Stomach (tissue), 9 donors: ENCODE results near the gene CMTM4. TPM values are rescaled to one million over a fixed set of nuclear protein-coding genes. Genes with fewer than 3 reads are reported as not detected.

Experiments used
- DNase-seq, 2 donors: peaks; one replicate each; pipeline versions ENCODE4 v3.0.0 to v3.0.0-alpha.2; 2013 to 2019
- H3K27ac ChIP-seq, 5 donors: fragments of 200-600 bp in 4 of 5; sonication (generic) in 4 of 5; one replicate each; pipeline ENCODE4 v1.5.1; 2013 to 2019; ENCODE audit warnings: mild to moderate bottlenecking in 1 of 5, moderate library complexity in 1 of 5
- H3K27me3 ChIP-seq, 3 donors: fragments of 200-600 bp; sonication (generic); one replicate each; pipeline ENCODE4 v1.5.1; 2017 to 2019; ENCODE audit warnings: mixed run types in 1 of 3
- H3K36me3 ChIP-seq, 4 donors: fragments of 200-600 bp; sonication (generic); 1 replicate in 3 of 4; 2 replicates in 1 of 4; pipeline ENCODE4 v1.5.1; 2016 to 2019
- H3K4me1 ChIP-seq, 4 donors: fragments of 200-600 bp; sonication (generic); one replicate each; pipeline ENCODE4 v1.5.1; 2016 to 2019
- H3K4me3 ChIP-seq, 4 donors: fragments of 200-600 bp; sonication (generic) in 3 of 4; one replicate each; pipeline ENCODE4 v1.5.1; 2016 to 2019; ENCODE audit warnings: mild to moderate bottlenecking in 1 of 4
- H3K9me3 ChIP-seq, 4 donors: fragments of 200-600 bp; sonication (generic); one replicate each; pipeline ENCODE4 v1.5.1; 2016 to 2019
- EP300 ChIP-seq: sonication (generic); formaldehyde crosslinking; IDR thresholded peaks from one replicate; pipeline ENCODE4 v1.6.1; 2017; ENCODE audit warnings: antibody characterized with exemption
- POLR2A ChIP-seq, 4 donors: fragments of 450-650 bp; IDR thresholded peaks; one replicate each; pipeline ENCODE4 v1.6.1; 2016; ENCODE audit warnings: antibody characterized with exemption in 4 of 4, control low read depth in 2 of 4, mild to moderate bottlenecking in 1 of 4, moderate library complexity in 1 of 4
- POLR2AphosphoS5 ChIP-seq, 3 donors: sonication (generic); formaldehyde crosslinking; IDR thresholded peaks; one replicate each; pipeline ENCODE4 v1.6.1; 2016; ENCODE audit warnings: antibody characterized with exemption in 3 of 3
- WGBS, 5 donors: extraction: QIAGEN DNeasy Blood & Tissue Kit in 3 of 5; methylation state at CpG; one replicate each; pipeline versions ENCODE4 v1.1.5 to v1.1.7; 2013 to 2018; 5-methylcytosine and 5-hydroxymethylcytosine counted together
- intact Hi-C: fragments of 100-400 bp; cut with DNase I; formaldehyde crosslinking; loops from one replicate; pipeline ENCODE4 v1.15.1; 2023; ENCODE audit warnings: low total_unique reads
- polyA plus RNA-seq, 3 donors: library from polyadenylated mRNA; stranded (reverse); fragments of 200-250 nt; gene quantifications; one replicate each; pipeline ENCODE4 v1.2.3, GENCODE V29; 2013
- total RNA-seq, 5 donors: library from RNA; depleted of rRNA; stranded (reverse); fragments of >200 nt; gene quantifications; one replicate each; pipeline versions ENCODE4 v1.1.0 to v1.2.3, GENCODE V29; 2014 to 2016
- TF ChIP-seq, protein P1 (sequence below), 7 experiments: fragments of 450-650 bp in 4 of 7; fragments of 200-600 bp in 3 of 7; sonication (generic) in 3 of 7; IDR thresholded peaks; one replicate each; pipeline ENCODE4 v1.5.1; 2016 to 2019; ENCODE audit warnings: antibody characterized with exemption in 7 of 7, control low read depth in 2 of 7, mild to moderate bottlenecking in 1 of 7
- donor health status: healthy with polysubstance abuse.
- donor health status: Bipolar disorder and iron deficiency.
- donor health status: healthy.

CMTM4 gene
- total and polyA plus RNA-seq, 8 donors = 10.5 to 244 (median 42.1) TPM

DNA sequence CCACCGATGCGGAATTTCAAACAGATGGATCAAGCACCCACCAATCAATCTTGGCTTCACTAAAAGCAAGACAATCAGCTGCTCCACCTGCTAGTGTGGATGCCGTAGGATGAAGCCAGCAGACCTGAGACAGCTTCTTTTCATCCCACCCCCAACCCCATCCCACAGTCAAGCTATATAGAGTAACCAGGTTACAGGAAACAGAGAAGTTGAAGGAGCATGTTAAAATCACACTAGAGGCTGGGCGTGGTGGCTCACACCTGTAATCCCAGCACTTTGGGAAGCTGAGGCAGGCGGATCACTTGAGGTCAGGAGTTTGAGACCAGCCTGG, 37.7 kb downstream of the CMTM4 start:
- Histone ChIP-seq H3K4me1 (peaks cover 17 to 51% (median 29%) of the 10 kb centered on the region in 4 donors), H3K4me3 (no peak overlapping the region), H3K36me3 (no peaks in the 10 kb centered on the region), H3K9me3 (no peaks in the 10 kb centered on the region), H3K27ac (no peak overlapping the region), H3K27me3 (no peaks in the 10 kb centered on the region)
- WGBS, 5 donors = 93 to 98% (median 96%) methylated on average over 5 of the region's 5 CpGs
- no peak for DNase-seq
- intact Hi-C loops = no loop called here
- TF ChIP-seq POLR2A (IDR thresholded peaks at IDR 0.05) = no peak
- TF ChIP-seq, protein P1, sequence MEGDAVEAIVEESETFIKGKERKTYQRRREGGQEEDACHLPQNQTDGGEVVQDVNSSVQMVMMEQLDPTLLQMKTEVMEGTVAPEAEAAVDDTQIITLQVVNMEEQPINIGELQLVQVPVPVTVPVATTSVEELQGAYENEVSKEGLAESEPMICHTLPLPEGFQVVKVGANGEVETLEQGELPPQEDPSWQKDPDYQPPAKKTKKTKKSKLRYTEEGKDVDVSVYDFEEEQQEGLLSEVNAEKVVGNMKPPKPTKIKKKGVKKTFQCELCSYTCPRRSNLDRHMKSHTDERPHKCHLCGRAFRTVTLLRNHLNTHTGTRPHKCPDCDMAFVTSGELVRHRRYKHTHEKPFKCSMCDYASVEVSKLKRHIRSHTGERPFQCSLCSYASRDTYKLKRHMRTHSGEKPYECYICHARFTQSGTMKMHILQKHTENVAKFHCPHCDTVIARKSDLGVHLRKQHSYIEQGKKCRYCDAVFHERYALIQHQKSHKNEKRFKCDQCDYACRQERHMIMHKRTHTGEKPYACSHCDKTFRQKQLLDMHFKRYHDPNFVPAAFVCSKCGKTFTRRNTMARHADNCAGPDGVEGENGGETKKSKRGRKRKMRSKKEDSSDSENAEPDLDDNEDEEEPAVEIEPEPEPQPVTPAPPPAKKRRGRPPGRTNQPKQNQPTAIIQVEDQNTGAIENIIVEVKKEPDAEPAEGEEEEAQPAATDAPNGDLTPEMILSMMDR (IDR thresholded peaks at IDR 0.05) = no peak
- TF ChIP-seq EP300 = no peak
- TF ChIP-seq POLR2AphosphoS5 (IDR thresholded peaks at IDR 0.05) = no peak

DNA sequence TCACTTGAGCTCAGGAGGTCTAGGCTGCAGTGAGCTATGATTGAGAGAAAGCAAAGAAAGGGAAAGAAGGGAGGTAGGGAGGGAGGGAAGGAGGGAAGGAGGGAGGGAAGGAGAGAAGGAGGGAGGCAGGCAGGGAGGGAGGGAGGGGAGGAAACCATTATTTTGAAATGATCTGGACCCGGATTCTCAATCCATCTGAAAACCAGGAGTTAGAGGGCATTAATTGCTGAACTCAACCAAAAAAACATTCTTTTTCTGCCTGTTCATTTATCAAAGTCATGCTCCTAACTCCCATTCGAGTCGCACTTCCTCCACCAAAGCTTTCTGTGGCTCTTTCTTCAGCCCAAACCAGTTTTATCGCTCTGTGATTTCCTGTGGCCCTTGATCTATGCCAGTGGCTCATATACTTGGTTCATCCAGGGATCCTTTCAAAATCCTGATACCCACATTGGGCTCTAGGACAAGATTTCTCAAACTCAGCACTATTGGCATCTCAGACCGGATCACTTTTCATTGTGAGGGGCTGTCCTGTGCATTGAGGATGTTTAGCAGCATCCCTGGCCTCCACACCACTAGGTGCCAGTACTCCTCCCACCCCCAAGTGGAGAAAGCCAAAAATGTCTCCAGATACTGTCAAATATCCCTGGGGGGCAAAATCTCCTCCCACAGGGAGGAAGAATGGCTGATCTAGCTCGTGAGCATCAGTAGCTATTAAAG, 38.2 kb downstream of the CMTM4 start:
- Histone ChIP-seq H3K9me3 (no peaks in the 10 kb centered on the region), H3K27me3 (no peaks in the 10 kb centered on the region), H3K27ac (no peak overlapping the region), H3K36me3 (no peaks in the 10 kb centered on the region), H3K4me3 (no peak overlapping the region), H3K4me1 (peaks cover 22 to 55% (median 29%) of the 10 kb centered on the region in 4 donors)
- no peak for TF ChIP-seq POLR2AphosphoS5 (IDR thresholded peaks at IDR 0.05)
- TF ChIP-seq, protein P1 (IDR thresholded peaks at IDR 0.05) = no peak
- TF ChIP-seq EP300 = no peak
- no peak for TF ChIP-seq POLR2A (IDR thresholded peaks at IDR 0.05)
- 60 to 66% (median 62%) methylated on average over 6 of the region's 6 CpGs for WGBS, 5 donors
- intact Hi-C loops = no loop called here
- DNase-seq = no peak

DNA sequence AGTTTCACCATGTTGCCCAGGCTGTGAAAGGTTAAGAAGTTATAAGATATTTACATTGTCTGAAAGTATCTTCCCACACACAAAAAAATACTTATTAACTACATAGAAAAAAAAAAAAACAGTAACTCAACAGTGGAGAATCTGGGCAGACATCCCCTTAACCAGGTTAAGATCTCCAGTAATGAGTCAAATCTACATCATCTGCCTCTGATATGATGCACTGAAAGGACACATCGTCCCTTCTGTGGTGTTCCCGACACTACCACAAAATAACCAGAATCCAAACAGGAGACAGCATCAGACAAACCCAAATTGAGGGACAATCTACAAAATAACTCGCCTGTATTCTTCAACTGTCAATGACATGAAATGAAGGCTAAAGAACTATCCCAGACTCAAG, 40.0 kb downstream of the CMTM4 start:
- intact Hi-C loops = no loop called here
- Histone ChIP-seq H3K4me3 (no peak overlapping the region), H3K27me3 (no peaks in the 10 kb centered on the region), H3K9me3 (no peaks in the 10 kb centered on the region), H3K36me3 (no peaks in the 10 kb centered on the region), H3K27ac (no peak overlapping the region), H3K4me1 (peaks cover 21 to 57% (median 32%) of the 10 kb centered on the region in 4 donors)
- 88 to 96% (median 93%) methylated on average over 3 of the region's 3 CpGs for WGBS, 5 donors
- TF ChIP-seq, protein P1 (IDR thresholded peaks at IDR 0.05) = no peak
- TF ChIP-seq POLR2A (IDR thresholded peaks at IDR 0.05) = no peak
- no peak for TF ChIP-seq EP300
- TF ChIP-seq POLR2AphosphoS5 (IDR thresholded peaks at IDR 0.05) = no peak
- DNase-seq = no peak

DNA sequence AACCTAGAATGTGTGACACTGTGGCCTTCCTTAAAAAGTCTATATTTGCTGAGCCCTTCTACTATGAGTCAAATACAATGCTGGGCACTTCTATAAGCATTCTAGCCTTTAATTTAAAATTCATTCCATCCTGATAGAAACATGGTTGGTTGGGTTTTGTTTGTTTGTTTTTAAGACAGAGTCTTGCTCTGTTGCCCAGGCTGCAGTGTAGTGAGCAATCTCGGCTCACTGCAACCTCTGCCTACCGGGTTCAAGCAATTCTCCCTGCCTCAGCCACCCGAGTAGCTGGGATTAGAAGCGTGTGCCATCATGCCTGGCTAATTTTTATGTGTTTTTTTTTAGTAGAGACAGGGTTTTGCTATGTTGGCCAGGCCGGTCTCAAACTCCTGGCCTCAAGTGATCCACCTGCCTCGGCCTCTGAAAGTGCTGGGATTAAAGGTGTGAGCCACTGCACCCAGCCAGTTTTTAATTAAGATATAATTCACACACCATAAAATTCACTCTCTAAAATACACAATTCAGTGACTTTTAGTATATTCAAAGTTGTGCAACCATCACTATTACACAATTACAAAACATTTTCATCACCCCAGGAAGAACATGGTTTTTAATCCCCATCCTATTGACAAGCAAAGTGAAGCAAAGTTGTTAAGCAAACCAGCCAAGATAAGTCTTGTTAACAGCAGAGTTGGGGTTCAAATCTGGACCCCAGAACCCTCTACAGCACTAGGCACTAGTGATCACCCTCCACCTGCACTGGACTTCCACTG, 42.8 kb downstream of the CMTM4 start:
- intact Hi-C loops = no loop called here
- H3K27me3 ChIP-seq = no peaks in the 10 kb centered on the region
- H3K27ac ChIP-seq = peak overlapping the region in 2 of 5 donors; percentile 12 to 50
- 89 to 92% (median 91%) methylated on average over 6 of the region's 6 CpGs for WGBS, 5 donors
- peaks cover 23 to 67% (median 49%) of the 10 kb centered on the region in 4 donors for H3K4me1 ChIP-seq
- no peaks in the 10 kb centered on the region for H3K36me3 ChIP-seq
- H3K4me3 ChIP-seq = no peak overlapping the region
- H3K9me3 ChIP-seq = no peaks in the 10 kb centered on the region
- DNase-seq = no peak
- TF ChIP-seq POLR2AphosphoS5 (IDR thresholded peaks at IDR 0.05) = no peak
- no peak for TF ChIP-seq POLR2A (IDR thresholded peaks at IDR 0.05)
- TF ChIP-seq EP300 = no peak
